Lower lobe of right lung (tissue), 2 donors: ENCODE measurements around the gene NOTUM. TPM values are rescaled to one million over a fixed set of nuclear protein-coding genes. Genes with fewer than 3 reads are reported as not detected.

Experiments used
- ATAC-seq, 2 donors: fragments of 200-7000 bp; cut with Tn5 transposase; one replicate each; pipeline ENCODE4 v1.9.1; 2020 to 2022; ENCODE audit warnings: mild to moderate bottlenecking in 2 of 2, moderate library complexity in 2 of 2
- DNase-seq: peaks from one replicate; pipeline ENCODE4 v3.0.0-alpha.2; 2020
- H3K27ac ChIP-seq: fragments of 200-600 bp; one replicate; pipeline ENCODE4 v1.8.0; 2022
- H3K27me3 ChIP-seq: fragments of 200-600 bp; one replicate; pipeline ENCODE4 v1.8.0; 2022; ENCODE audit warnings: low read depth
- H3K36me3 ChIP-seq: fragments of 200-600 bp; one replicate; pipeline ENCODE4 v1.8.0; 2022; ENCODE audit warnings: mild to moderate bottlenecking
- H3K4me1 ChIP-seq: fragments of 200-600 bp; one replicate; pipeline ENCODE4 v1.8.0; 2022
- H3K4me3 ChIP-seq: fragments of 200-600 bp; one replicate; pipeline ENCODE4 v1.8.0; 2022; ENCODE audit warnings: mild to moderate bottlenecking
- H3K9me3 ChIP-seq: fragments of 200-600 bp; one replicate; pipeline ENCODE4 v1.8.0; 2022
- intact Hi-C: fragments of 100-400 bp; cut with DNase I; formaldehyde crosslinking; loops from one replicate; pipeline ENCODE4 v1.11.0; 2022
- total RNA-seq: library from RNA; stranded (reverse); fragmentation: NEBNext Ultra II Directional; extraction: Animal tissue kit (Norgen Biotek cat#: 25700); gene quantifications from one replicate; pipeline ENCODE4 v1.2.1, GENCODE V29; 2021
- TF ChIP-seq, protein P1 (sequence below): fragments of 200-600 bp; IDR thresholded peaks from one replicate; pipeline ENCODE4 v1.8.0; 2022; ENCODE audit warnings: antibody characterized with exemption, mild to moderate bottlenecking
- donor health status: DM: no; HTN: yes; CAD: no; lungs with severe emphysema.

NOTUM gene
- total RNA-seq, 1 donor from 2014 or later: 4.4 TPM

DNA sequence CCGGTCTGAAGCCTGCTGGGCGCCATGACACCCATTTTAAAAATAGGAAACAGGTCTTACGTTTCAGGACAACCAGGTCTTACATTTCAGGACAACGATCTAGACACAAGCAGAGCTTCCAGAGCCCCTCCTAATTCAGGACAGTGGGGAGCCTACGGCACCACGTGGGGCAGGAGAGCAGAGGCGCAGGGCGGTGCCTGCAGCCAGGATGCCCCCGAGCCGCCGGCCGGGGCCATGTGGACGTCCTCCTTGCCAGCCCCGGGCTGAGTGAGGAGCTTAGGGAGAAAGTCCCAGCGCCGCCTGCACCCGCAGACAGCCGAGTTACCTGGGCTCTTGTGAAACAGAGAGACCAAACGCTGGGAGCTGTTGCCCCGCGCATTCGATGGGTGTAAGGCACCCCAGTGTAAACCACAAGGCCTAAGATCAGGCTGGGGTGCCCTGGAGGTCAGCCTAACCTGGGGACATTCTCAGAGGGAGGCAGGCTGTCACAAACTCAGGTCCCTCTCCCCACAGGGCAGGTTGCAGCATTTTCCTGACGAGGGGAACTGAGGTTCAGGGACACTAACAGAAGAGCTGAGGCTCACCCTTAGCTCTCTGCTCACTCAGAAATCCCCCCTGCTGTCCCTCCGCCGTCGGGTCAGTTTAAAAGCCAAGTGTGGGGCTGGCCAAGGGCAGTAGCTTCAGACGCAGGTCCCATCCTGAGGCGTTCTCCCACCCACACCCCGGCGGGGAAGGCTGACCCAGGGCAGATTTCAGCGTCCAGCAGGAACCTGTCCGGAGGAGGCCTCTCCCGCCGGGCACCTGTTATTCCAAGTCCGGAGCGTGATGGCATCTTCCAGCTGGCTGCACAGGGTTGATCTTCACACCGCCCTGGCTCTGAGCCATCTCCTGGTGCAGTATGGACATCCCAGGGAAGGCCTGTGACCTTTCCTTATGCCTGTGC, 1.8 kb upstream of the NOTUM start:
- H3K27me3 ChIP-seq: peaks cover 46% of the 10 kb centered on the region
- TF ChIP-seq, protein P1, sequence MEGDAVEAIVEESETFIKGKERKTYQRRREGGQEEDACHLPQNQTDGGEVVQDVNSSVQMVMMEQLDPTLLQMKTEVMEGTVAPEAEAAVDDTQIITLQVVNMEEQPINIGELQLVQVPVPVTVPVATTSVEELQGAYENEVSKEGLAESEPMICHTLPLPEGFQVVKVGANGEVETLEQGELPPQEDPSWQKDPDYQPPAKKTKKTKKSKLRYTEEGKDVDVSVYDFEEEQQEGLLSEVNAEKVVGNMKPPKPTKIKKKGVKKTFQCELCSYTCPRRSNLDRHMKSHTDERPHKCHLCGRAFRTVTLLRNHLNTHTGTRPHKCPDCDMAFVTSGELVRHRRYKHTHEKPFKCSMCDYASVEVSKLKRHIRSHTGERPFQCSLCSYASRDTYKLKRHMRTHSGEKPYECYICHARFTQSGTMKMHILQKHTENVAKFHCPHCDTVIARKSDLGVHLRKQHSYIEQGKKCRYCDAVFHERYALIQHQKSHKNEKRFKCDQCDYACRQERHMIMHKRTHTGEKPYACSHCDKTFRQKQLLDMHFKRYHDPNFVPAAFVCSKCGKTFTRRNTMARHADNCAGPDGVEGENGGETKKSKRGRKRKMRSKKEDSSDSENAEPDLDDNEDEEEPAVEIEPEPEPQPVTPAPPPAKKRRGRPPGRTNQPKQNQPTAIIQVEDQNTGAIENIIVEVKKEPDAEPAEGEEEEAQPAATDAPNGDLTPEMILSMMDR: no peak
- DNase-seq: no peak

DNA sequence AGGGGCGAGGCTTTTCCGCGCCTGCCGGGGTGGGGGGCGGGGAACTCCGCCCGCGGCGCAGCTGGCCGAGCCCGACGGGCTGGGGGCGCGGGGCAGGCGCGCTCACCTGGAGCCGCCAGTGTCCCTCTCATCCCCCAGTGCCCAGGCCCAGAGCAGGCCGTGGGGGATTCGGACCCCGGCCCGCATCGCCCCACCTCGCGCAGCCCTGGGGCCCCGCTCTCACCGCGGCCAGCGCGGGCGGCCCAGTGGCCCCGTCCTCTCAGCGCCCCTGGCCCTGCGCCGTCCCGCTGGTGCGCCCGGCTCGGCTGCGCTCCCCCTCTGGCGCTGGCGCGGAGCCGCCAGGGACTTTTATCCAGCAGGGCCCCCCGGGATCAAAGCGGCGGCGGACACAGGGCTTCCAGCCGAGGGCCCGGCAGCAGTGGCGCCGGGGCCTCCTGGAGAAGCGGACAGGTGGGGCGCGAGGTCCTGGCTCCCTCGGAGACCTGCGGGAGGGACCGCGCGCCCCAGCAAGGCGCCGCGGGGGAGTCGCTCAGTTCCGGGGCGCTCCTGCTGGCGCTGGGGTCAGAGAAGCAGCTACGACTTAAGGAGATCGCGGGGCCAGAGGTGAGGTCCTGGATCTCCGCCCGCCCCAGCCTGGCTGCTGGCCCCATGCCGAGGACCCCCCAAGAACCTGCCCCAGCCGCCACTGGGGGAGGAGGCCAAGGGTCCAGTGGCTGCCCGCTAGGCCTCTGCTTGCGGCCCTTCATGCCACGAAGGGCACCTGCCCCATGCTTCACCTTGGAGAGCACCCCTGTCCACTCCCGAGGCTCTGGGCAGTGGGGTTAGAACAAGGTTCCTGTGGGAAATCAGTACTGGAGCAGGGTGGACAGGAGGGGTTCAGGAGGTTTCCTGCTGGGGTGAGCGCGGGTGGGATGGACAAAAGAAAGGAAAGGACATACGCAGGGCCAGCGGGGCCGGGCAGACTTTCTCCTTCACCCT, 823 bp upstream of the NOTUM start:
- H3K4me3 ChIP-seq: no peak overlapping the region
- TF ChIP-seq, protein P1: no peak
- no peaks in the 10 kb centered on the region for H3K9me3 ChIP-seq
- peaks cover 48% of the 10 kb centered on the region for H3K27me3 ChIP-seq
- DNase-seq (no peak), ATAC-seq (no peak)
- intact Hi-C loops: no loop called here
- peaks cover 22% of the 10 kb centered on the region for H3K4me1 ChIP-seq
- no peaks in the 10 kb centered on the region for H3K36me3 ChIP-seq
- no peak overlapping the region for H3K27ac ChIP-seq

More for the DNA sequence above, 1.8 kb upstream of the NOTUM start:
- Histone ChIP-seq H3K27ac (no peak overlapping the region), H3K9me3 (no peaks in the 10 kb centered on the region), H3K4me1 (peaks cover 32% of the 10 kb centered on the region), H3K4me3 (no peak overlapping the region), H3K36me3 (no peaks in the 10 kb centered on the region)
- intact Hi-C loops: no loop called here
- ATAC-seq: no peak

DNA sequence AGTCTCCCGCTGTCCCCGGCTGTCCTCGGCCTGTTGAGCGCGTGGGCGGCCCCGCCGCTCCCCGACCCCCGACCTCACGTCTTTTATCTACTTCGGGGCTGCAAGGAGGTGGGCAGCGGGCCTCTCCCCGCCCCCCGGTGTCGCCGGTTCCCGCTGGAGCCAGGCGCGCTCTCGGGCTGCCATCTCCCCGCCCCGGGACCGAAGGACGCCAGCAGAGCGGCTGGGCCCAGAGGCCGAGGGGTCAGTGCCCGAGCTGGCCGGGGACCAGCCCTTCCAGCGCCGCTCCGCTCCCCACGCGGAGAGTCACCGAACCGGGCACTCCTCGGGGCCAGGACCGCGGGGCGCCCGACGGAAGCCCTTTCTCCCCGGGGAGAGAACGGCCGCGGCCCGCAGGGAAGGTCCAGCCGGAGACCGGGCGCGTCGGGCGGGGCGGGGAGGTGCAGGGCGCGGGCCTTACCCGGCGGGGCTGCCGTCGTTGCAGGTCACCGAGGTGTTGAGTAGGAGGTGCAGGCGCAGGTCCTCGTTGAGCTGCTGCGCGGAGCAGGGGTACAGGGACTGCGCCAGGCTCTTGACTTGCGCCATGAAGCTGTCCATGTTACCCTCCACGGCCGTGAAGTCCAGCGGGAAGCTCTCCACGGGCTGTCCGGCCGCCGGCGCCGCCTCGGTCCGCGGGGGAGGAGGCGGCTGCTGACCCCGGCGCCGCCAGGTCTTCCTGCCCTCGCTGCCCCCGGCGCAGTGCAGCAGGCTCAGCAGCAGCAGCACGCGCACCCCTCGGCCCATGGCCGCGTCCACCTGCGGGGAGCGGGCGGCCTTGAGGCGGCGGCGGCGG, 643 bp downstream of the NOTUM start:
- Histone ChIP-seq H3K4me1 (peaks cover 14% of the 10 kb centered on the region), H3K9me3 (no peaks in the 10 kb centered on the region), H3K27me3 (peaks cover 53% of the 10 kb centered on the region), H3K36me3 (no peaks in the 10 kb centered on the region), H3K4me3 (peak overlapping the region; percentile 58), H3K27ac (no peak overlapping the region)
- TF ChIP-seq, protein P1: no peak
- ATAC-seq: peak; percentile 9 to 45
- DNase-seq: no peak
- intact Hi-C loops: no loop called here

DNA sequence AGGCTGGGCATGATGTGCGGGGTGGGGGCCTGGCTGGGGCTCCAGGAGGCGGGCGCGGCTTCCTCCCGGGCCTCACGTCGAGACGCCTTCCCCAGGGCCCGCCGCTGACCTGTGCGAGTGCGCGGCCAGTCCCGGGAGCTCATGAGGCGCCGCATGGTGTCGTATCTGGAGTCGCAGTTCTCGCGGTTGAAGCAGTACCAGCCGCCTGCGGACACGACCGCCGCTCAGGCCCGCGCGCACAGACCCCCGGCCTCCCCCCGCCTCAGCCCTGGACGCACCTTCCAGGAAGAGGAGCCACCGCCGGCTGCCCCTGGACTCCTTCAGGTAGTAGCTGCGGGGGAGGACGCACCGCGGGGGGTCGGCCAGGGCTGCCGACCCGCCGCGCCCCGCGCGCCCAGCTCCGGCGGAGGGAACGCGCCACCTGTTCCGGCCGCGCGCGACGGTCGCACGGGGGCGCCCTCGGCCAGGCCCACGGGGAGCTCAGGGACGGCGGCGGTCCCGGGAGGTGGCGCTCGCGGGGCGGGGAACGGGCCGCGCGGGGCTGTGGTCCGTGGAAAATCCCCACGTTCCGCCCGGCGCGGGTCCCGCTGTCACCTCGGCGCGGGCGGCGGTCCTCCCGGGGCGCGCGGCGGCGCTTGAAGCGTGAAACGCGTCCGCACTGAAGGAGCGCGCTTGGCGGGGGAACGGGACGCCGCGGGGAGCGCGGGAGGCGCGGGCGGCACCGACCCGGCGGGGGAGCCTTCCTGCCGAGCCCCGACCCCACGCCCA, 1.4 kb downstream of the NOTUM start:
- Histone ChIP-seq H3K4me1 (peaks cover 14% of the 10 kb centered on the region), H3K36me3 (no peaks in the 10 kb centered on the region), H3K9me3 (no peaks in the 10 kb centered on the region), H3K27me3 (peaks cover 52% of the 10 kb centered on the region), H3K4me3 (peak overlapping the region; percentile 58), H3K27ac (no peak overlapping the region)
- intact Hi-C loops: no loop called here
- TF ChIP-seq, protein P1: peak; percentile 64
- ATAC-seq: peak; percentile 92 to 93
- DNase-seq: peak; percentile 86
